KMS-11 (cell line): ENCODE results near the gene CANT1.

ENCODE experiments used
- H2AFZ ChIP-seq: fragments of 200-600 bp; sonication (generic); 2 replicates; pipeline ENCODE4 v1.6.1; 2016; ENCODE audit warnings: antibody characterized with exemption, mixed run types, low read depth
- H3K27ac ChIP-seq: fragments of 200-600 bp; sonication (generic); 2 replicates; pipeline ENCODE4 v1.6.1; 2016; ENCODE audit warnings: mild to moderate bottlenecking, mixed run types
- H3K27me3 ChIP-seq: fragments of 200-600 bp; sonication (generic); 2 replicates; pipeline ENCODE4 v1.6.1; 2017; ENCODE audit warnings: mild to moderate bottlenecking, low read depth, mixed run types, moderate library complexity; ENCODE audit not compliant: insufficient read depth
- H3K36me3 ChIP-seq: fragments of 200-600 bp; sonication (generic); 2 replicates; pipeline ENCODE4 v1.6.1; 2017; ENCODE audit warnings: mild to moderate bottlenecking, mixed run types; ENCODE audit not compliant: insufficient read depth
- H3K4me1 ChIP-seq: fragments of 200-600 bp; sonication (generic); 2 replicates; pipeline ENCODE4 v1.6.1; 2016; ENCODE audit warnings: mild to moderate bottlenecking, low read depth, mixed run types; ENCODE audit not compliant: poor library complexity, severe bottlenecking
- H3K4me2 ChIP-seq: fragments of 200-600 bp; sonication (generic); 2 replicates; pipeline ENCODE4 v1.7.0; 2016; ENCODE audit warnings: mild to moderate bottlenecking, mixed run types
- H3K4me3 ChIP-seq: fragments of 200-600 bp; sonication (generic); IDR thresholded peaks from 2 replicates; pipeline ENCODE4 v1.6.1; 2017; ENCODE audit warnings: low read depth, low read length, mixed read lengths; ENCODE audit not compliant: insufficient read depth
- H3K79me2 ChIP-seq: fragments of 200-600 bp; sonication (generic); 2 replicates; pipeline ENCODE4 v1.6.1; 2016; ENCODE audit warnings: low read depth, mixed run types; ENCODE audit not compliant: insufficient read depth
- H3K9ac ChIP-seq: fragments of 200-600 bp; sonication (generic); 2 replicates; pipeline ENCODE4 v1.6.1; 2016; ENCODE audit warnings: mild to moderate bottlenecking, mixed run types
- H4K20me1 ChIP-seq: fragments of 200-600 bp; sonication (generic); 2 replicates; pipeline ENCODE4 v1.6.1; 2016; ENCODE audit warnings: mild to moderate bottlenecking, mixed run types; ENCODE audit not compliant: insufficient read depth
- CTCF ChIP-seq: fragments of 200-600 bp; sonication (generic); conservative IDR thresholded peaks from 2 replicates; pipeline ENCODE4 v1.6.1; 2017; ENCODE audit warnings: low read depth, mild to moderate bottlenecking, antibody characterized with exemption, low read length, moderate library complexity, mixed read lengths

Gene CANT1

GRCh38 chr17:79009397-79010303 lies at the start of gene CANT1:
Gene CANT1 (minus strand): TSS chr17:79009764. CDS start chr17:78997622, 12,142 bp downstream.
- H3K4me3 ChIP-seq: no peak within 1 kb of the TSS
- no peaks in the 10 kb centered on the region for H4K20me1 ChIP-seq
- peak within 1 kb of the TSS; percentile 95 for H3K4me2 ChIP-seq
- peaks cover 19% of the 10 kb centered on the region for H3K4me1 ChIP-seq
- peak within 1 kb of the TSS; percentile 81 for H3K9ac ChIP-seq
- peak within 1 kb of the TSS; percentile 83 for H2AFZ ChIP-seq
- H3K27me3 ChIP-seq: no peaks in the 10 kb centered on the region; the same call in 1 of the 2 replicates
- H3K27ac ChIP-seq: peak within 1 kb of the TSS; percentile 36; the same call in 1 of the 2 replicates
- no peaks in the 10 kb centered on the region for H3K36me3 ChIP-seq
- H3K79me2 ChIP-seq: peaks cover 39% of the 10 kb centered on the region
- no peak for TF ChIP-seq CTCF

GRCh38 chr17:79057737-79058385 lies 48.3 kb upstream of the CANT1 start:
- Histone ChIP-seq H3K79me2 (no peaks in the 10 kb centered on the region), H3K9ac (no peak overlapping the region), H3K4me1 (no peaks in the 10 kb centered on the region), H3K36me3 (no peaks in the 10 kb centered on the region), H2AFZ (no peak overlapping the region), H3K27ac (no peak overlapping the region), H3K4me2 (no peak overlapping the region), H3K27me3 (peaks cover 33% of the 10 kb centered on the region; the same call in 1 of the 2 replicates), H4K20me1 (no peaks in the 10 kb centered on the region), H3K4me3 (no peak overlapping the region)
- TF ChIP-seq CTCF: no peak

- Histone ChIP-seq H3K4me2 (no peak overlapping the region), H3K79me2 (no peaks in the 10 kb centered on the region), H3K36me3 (no peaks in the 10 kb centered on the region), H3K4me3 (no peak overlapping the region), H3K27ac (no peak overlapping the region), H2AFZ (no peak overlapping the region), H3K4me1 (no peaks in the 10 kb centered on the region), H3K9ac (no peak overlapping the region), H4K20me1 (no peaks in the 10 kb centered on the region), H3K27me3 (peaks cover 49% of the 10 kb centered on the region)
- TF ChIP-seq CTCF: no peak
Observed at GRCh38 chr17:79055197-79055596, 45.6 kb upstream of the CANT1 start.

GRCh38 chr17:79054200-79054960 lies 44.8 kb upstream of the CANT1 start:
- H3K9ac ChIP-seq: no peak overlapping the region
- no peaks in the 10 kb centered on the region for H3K79me2 ChIP-seq
- H3K27me3 ChIP-seq: peaks cover 56% of the 10 kb centered on the region
- no peak for TF ChIP-seq CTCF
- no peaks in the 10 kb centered on the region for H3K36me3 ChIP-seq
- no peaks in the 10 kb centered on the region for H3K4me1 ChIP-seq
- no peak overlapping the region for H3K27ac ChIP-seq
- H4K20me1 ChIP-seq: no peaks in the 10 kb centered on the region
- no peak overlapping the region for H3K4me2 ChIP-seq
- H3K4me3 ChIP-seq: no peak overlapping the region
- no peak overlapping the region for H2AFZ ChIP-seq
